HCT116 (cell line): ENCODE measurements around the gene ZNF839. TPM values are rescaled to one million over a fixed set of nuclear protein-coding genes. Genes with fewer than 3 reads are reported as not detected.

Experiments
- ATAC-seq: fragments of 200-7000 bp; cut with Tn5 transposase; 2 replicates; pipeline ENCODE4 v1.9.1; 2020; ENCODE audit warnings: mild to moderate bottlenecking, moderate library complexity
- BruUV-seq: library from RNA; stranded (reverse); fragments of 400-500 nt; replicated peaks from 2 replicates; lab custom pipeline; 2021; lab: Mats Ljungman, UMichigan
- CTCF ChIA-PET: fragments of 300-600 bp; sonication (Branson Sonifier 250); formaldehyde crosslinking; loops from one replicate; lab custom pipeline; 2021; ENCODE audit warnings: antibody characterized with exemption; lab: Charles Lee
- POLR2A ChIA-PET: fragments of 300-600, 350-600 bp; sonication (Branson Sonifier 250); formaldehyde crosslinking; loops from one replicate; lab custom pipeline; 2021; ENCODE audit warnings: antibody characterized with exemption; lab: Charles Lee
- RAD21 ChIA-PET, 2 experiments: fragments of 300-600 bp; sonication (Branson Sonifier 250); formaldehyde crosslinking; loops; one replicate each; lab custom pipeline; 2023; ENCODE audit warnings: low total read pairs in 2 of 2; ENCODE audit not compliant: uncharacterized antibody in 2 of 2, unreplicated experiment in 2 of 2, low non-redundant PET in 1 of 2; lab: Charles Lee
- DNase-seq: peaks from one replicate; pipeline ENCODE4 v3.0.0-alpha.2; 2010; ENCODE audit warnings: low read depth, low spot score
- H2AFZ ChIP-seq: fragments of 200-600 bp; shearing (Covaris generic), sonication (generic); 2 replicates; pipeline ENCODE4 v1.6.1; 2017; ENCODE audit warnings: low read depth, mixed run types, mixed read lengths, antibody characterized with exemption, low read length; ENCODE audit not compliant: poor library complexity, severe bottlenecking
- H3K27ac ChIP-seq: 2 replicates; pipeline ENCODE4 v1.5.1; 2012; ENCODE audit warnings: low read depth, low read length
- H3K27me3 ChIP-seq: fragments of 200-600 bp; sonication (generic); 2 replicates; pipeline ENCODE4 v1.6.1; 2016; ENCODE audit warnings: mixed run types, low read length, mixed read lengths; ENCODE audit not compliant: insufficient read depth
- H3K36me3 ChIP-seq, 2 experiments: fragments of 200-500 bp in 1 of 2; fragments of 200-600 bp in 1 of 2; sonication (Bioruptor generic) in 1 of 2; sonication (generic) in 1 of 2; 2 replicates each; pipeline versions ENCODE4 v1.5.1 to v1.6.1; 2014 to 2016; ENCODE audit warnings: low read length in 2 of 2, inconsistent platforms in 1 of 2, mixed read lengths in 1 of 2, mixed run types in 1 of 2; ENCODE audit not compliant: insufficient read depth in 2 of 2, control insufficient read depth in 1 of 2
- H3K4me1 ChIP-seq, 2 experiments: fragments of 200-600 bp in 1 of 2; sonication (generic) in 1 of 2; 2 replicates each; pipeline versions ENCODE4 v1.5.1 to v1.6.1; 2012 to 2017; ENCODE audit warnings: low read length in 2 of 2, inconsistent platforms in 1 of 2, mild to moderate bottlenecking in 1 of 2, mixed read lengths in 1 of 2, mixed run types in 1 of 2, moderate library complexity in 1 of 2; ENCODE audit not compliant: insufficient read depth in 2 of 2, control insufficient read depth in 1 of 2
- H3K4me2 ChIP-seq: fragments of 200-600 bp; sonication (generic); 2 replicates; pipeline ENCODE4 v1.6.1; 2017; ENCODE audit warnings: mixed run types, low read length, mixed read lengths
- H3K4me3 ChIP-seq, 2 experiments: fragments of 200-600 bp in 1 of 2; sonication (generic) in 1 of 2; replicated peaks in 1 of 2; 2 replicates each; pipeline ENCODE4 v1.5.1; 2011 to 2016; ENCODE audit warnings: low read length in 2 of 2, control low read depth in 1 of 2, low read depth in 1 of 2, mild to moderate bottlenecking in 1 of 2, mixed read lengths in 1 of 2, mixed run types in 1 of 2
- H3K79me2 ChIP-seq: fragments of 200-600 bp; sonication (generic); 2 replicates; pipeline ENCODE4 v1.6.1; 2017; ENCODE audit warnings: mild to moderate bottlenecking, mixed run types, low read length, moderate library complexity, mixed read lengths; ENCODE audit not compliant: insufficient read depth
- H3K9ac ChIP-seq: fragments of 200-600 bp; sonication (generic); 2 replicates; pipeline ENCODE4 v1.6.1; 2016; ENCODE audit warnings: low read length, mixed read lengths
- H3K9me2 ChIP-seq: fragments of 200-600 bp; sonication (generic), shearing (Covaris generic); 2 replicates; pipeline ENCODE4 v1.6.1; 2017; ENCODE audit warnings: mixed run types, mild to moderate bottlenecking, moderate library complexity; ENCODE audit not compliant: insufficient read depth
- H3K9me3 ChIP-seq, 2 experiments: fragments of 200-500 bp in 1 of 2; fragments of 200-600 bp in 1 of 2; sonication (Bioruptor generic) in 1 of 2; sonication (generic) in 1 of 2; 2 replicates each; pipeline ENCODE4 v1.6.1; 2014 to 2017; ENCODE audit warnings: low read length in 2 of 2, mixed read lengths in 2 of 2, inconsistent platforms in 1 of 2, low read depth in 1 of 2, mild to moderate bottlenecking in 1 of 2, mixed run types in 1 of 2, moderate library complexity in 1 of 2; ENCODE audit not compliant: control insufficient read depth in 1 of 2, insufficient read depth in 1 of 2
- H4K20me1 ChIP-seq: fragments of 200-600 bp; sonication (generic), shearing (Covaris generic); 2 replicates; pipeline ENCODE4 v1.6.1; 2017; ENCODE audit warnings: mixed run types, mild to moderate bottlenecking, moderate library complexity; ENCODE audit not compliant: insufficient read depth
- ELF1 ChIP-seq: IDR thresholded peaks from 2 replicates; pipeline ENCODE4 v1.6.1; 2012; ENCODE audit warnings: low read depth, borderline replicate concordance
- EZH2 ChIP-seq: fragments of 200-600 bp; sonication (generic); IDR thresholded peaks from 2 replicates; pipeline ENCODE4 v1.6.1; 2017; ENCODE audit warnings: antibody characterized with exemption, mixed run types
- EZH2phosphoT487 ChIP-seq: fragments of 200-600 bp; IDR thresholded peaks from 2 replicates; pipeline ENCODE4 v1.6.1; 2018; ENCODE audit warnings: antibody characterized with exemption, borderline replicate concordance
- FOSL1 ChIP-seq: IDR thresholded peaks from 2 replicates; pipeline ENCODE4 v1.6.1; 2012; ENCODE audit warnings: low read depth
- POLR2AphosphoS5 ChIP-seq: IDR thresholded peaks from 2 replicates; pipeline ENCODE4 v1.6.1; 2011; ENCODE audit warnings: mild to moderate bottlenecking, low read depth, low read length, moderate library complexity
- RAD21 ChIP-seq: IDR thresholded peaks from 2 replicates; pipeline ENCODE4 v1.6.1; 2012; ENCODE audit warnings: low read depth, mild to moderate bottlenecking
- SIN3A ChIP-seq: IDR thresholded peaks from 2 replicates; pipeline ENCODE4 v1.6.1; 2012; ENCODE audit warnings: low read depth
- TCF7L2 ChIP-seq: IDR thresholded peaks from 2 replicates; pipeline ENCODE4 v1.7.0; 2011; ENCODE audit warnings: borderline replicate concordance, inconsistent platforms; ENCODE audit not compliant: insufficient read depth, insufficient read length; ENCODE audit errors: extremely low read depth
- YY1 ChIP-seq: IDR thresholded peaks from 2 replicates; pipeline ENCODE4 v1.6.1; 2011; ENCODE audit warnings: low read length, low read depth, moderate library complexity, mild to moderate bottlenecking; ENCODE audit not compliant: insufficient replicate concordance; ENCODE audit errors: extremely low read depth
- ZFX ChIP-seq: fragments of 450-650 bp; IDR thresholded peaks from 2 replicates; pipeline ENCODE4 v1.6.1; 2017
- ZNF274 ChIP-seq: fragments of 200-500 bp; sonication (Bioruptor generic); IDR thresholded peaks from 2 replicates; pipeline ENCODE4 v1.6.1; 2014; ENCODE audit warnings: mild to moderate bottlenecking, low read depth, low read length, inconsistent platforms
- intact Hi-C: fragments of 100-400 bp; cut with micrococcal nuclease; formaldehyde crosslinking; loops from 2 replicates; pipeline ENCODE4 v1.10.0; 2022
- total RNA-seq: library from RNA; stranded (reverse); gene quantifications from one replicate; pipeline ENCODE4 v1.2.1, GENCODE V29; 2021; ENCODE audit not compliant: unreplicated experiment
- TF ChIP-seq, protein P1 (sequence below): IDR thresholded peaks from 2 replicates; pipeline ENCODE4 v1.6.1; 2012; ENCODE audit warnings: low read depth
- TF ChIP-seq, protein P2 (sequence below): IDR thresholded peaks from 2 replicates; pipeline ENCODE4 v1.6.1; 2012

ZNF839 gene
- total RNA-seq, 1 experiment from 2014 or later: 17.7 TPM

DNA sequence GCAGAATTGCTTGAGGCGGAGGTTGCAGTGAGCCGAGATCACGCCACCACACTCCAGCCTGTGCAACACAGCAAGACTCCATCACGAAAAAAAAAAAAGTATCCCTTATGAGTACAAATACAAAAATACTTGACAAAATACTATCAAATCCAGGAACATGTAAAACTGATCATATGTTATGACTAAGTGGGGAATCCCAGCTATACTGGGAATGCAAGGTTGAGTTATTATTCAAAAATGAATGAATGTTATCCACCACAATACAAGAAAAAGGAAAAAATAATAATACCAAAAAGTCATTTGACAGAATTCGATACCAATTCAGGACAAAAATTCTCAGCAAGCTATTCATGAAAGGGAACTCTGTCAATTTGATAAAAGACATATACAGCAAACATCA lies 47.2 kb upstream of the ZNF839 start:
- H3K9ac ChIP-seq: no peak overlapping the region
- no peak overlapping the region for H3K4me2 ChIP-seq
- H3K9me2 ChIP-seq: no peaks in the 10 kb centered on the region
- intact Hi-C loops: no loop called here
- BruUV-seq: no TSS peak
- DNase-seq: no peak
- ChIA-PET POLR2A (no interaction called here), RAD21 (no interaction called here), CTCF (no interaction called here)
- no peak overlapping the region for H3K27ac ChIP-seq
- peaks cover 5 to 10% of the 10 kb centered on the region in 2 experiments for H3K4me1 ChIP-seq
- H3K36me3 ChIP-seq: no peaks in the 10 kb centered on the region
- no peak for ATAC-seq
- TF ChIP-seq POLR2AphosphoS5: no peak
- no peak for TF ChIP-seq RAD21
- no peak for TF ChIP-seq YY1
- TF ChIP-seq ZFX: no peak
- TF ChIP-seq EZH2: no peak
- no peak for TF ChIP-seq EZH2phosphoT487
- TF ChIP-seq, protein P1, sequence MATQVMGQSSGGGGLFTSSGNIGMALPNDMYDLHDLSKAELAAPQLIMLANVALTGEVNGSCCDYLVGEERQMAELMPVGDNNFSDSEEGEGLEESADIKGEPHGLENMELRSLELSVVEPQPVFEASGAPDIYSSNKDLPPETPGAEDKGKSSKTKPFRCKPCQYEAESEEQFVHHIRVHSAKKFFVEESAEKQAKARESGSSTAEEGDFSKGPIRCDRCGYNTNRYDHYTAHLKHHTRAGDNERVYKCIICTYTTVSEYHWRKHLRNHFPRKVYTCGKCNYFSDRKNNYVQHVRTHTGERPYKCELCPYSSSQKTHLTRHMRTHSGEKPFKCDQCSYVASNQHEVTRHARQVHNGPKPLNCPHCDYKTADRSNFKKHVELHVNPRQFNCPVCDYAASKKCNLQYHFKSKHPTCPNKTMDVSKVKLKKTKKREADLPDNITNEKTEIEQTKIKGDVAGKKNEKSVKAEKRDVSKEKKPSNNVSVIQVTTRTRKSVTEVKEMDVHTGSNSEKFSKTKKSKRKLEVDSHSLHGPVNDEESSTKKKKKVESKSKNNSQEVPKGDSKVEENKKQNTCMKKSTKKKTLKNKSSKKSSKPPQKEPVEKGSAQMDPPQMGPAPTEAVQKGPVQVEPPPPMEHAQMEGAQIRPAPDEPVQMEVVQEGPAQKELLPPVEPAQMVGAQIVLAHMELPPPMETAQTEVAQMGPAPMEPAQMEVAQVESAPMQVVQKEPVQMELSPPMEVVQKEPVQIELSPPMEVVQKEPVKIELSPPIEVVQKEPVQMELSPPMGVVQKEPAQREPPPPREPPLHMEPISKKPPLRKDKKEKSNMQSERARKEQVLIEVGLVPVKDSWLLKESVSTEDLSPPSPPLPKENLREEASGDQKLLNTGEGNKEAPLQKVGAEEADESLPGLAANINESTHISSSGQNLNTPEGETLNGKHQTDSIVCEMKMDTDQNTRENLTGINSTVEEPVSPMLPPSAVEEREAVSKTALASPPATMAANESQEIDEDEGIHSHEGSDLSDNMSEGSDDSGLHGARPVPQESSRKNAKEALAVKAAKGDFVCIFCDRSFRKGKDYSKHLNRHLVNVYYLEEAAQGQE: no peak
- no peak for TF ChIP-seq TCF7L2
- TF ChIP-seq ELF1: no peak
- no peak for TF ChIP-seq ZNF274
- no peak for TF ChIP-seq FOSL1
- TF ChIP-seq SIN3A: no peak
- TF ChIP-seq, protein P2, sequence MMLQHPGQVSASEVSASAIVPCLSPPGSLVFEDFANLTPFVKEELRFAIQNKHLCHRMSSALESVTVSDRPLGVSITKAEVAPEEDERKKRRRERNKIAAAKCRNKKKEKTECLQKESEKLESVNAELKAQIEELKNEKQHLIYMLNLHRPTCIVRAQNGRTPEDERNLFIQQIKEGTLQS: no peak
- H3K9me3 ChIP-seq: no peaks in the 10 kb centered on the region
- H4K20me1 ChIP-seq: no peaks in the 10 kb centered on the region
- H3K27me3 ChIP-seq: no peaks in the 10 kb centered on the region
- no peak overlapping the region for H2AFZ ChIP-seq
- H3K79me2 ChIP-seq: no peaks in the 10 kb centered on the region
- H3K4me3 ChIP-seq: no peak overlapping the region
